Measurements from ENCODE around the gene SPTBN2. TPM values are rescaled to one million over a fixed set of nuclear protein-coding genes. Genes with fewer than 3 reads are reported as not detected.

Gene SPTBN2
- total RNA-seq, 4 donors from 2014 or later: under 0.01 to 31.0 (median 1.6) TPM

DNA sequence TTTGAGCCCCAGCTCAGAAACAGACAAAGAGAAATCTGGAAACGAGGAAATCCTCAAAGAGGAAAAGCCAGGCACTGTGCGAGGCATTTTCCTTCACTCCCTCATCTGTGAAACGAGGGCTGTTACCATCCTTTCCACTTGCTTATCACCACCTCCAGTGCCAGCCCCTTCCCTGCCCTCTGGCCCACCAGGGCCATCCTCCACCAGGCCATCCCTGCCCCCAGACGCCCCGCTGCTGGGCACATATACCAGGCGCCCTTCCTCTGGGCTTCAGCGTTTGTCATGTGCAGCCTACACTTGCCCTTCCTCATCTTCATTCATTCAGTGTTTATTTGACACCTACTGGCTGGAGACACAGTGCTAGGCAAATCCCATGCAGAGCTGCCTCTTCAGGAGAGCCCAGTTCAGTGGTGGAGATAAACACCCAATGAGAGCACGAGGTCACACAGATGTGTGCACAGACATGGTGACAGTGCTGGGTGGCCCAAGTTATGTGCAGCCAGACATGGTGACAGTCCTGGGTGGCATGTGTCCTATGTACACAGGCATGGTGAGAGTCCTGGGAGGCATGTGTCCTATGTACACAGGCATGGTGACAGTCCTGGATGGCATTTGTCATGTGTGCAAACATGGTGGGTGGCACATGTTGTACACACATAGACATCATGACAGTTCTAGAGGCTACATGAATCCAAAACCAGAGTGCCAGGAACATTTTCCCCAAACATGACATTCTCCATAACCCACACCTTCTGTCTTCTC, 9.7 kb downstream of the SPTBN2 start:
- H3K9me3 ChIP-seq: no peaks in the 10 kb centered on the region
- no peak overlapping the region for H3K27ac ChIP-seq
- no peaks in the 10 kb centered on the region for H3K27me3 ChIP-seq
- H3K4me1 ChIP-seq: no peaks in the 10 kb centered on the region
- DNase-seq: no peak
- H3K36me3 ChIP-seq: no peaks in the 10 kb centered on the region
- intact Hi-C loops (cut with DNase I; ENCODE audit: low total_unique reads): no loop called here
- TF ChIP-seq, protein P1, sequence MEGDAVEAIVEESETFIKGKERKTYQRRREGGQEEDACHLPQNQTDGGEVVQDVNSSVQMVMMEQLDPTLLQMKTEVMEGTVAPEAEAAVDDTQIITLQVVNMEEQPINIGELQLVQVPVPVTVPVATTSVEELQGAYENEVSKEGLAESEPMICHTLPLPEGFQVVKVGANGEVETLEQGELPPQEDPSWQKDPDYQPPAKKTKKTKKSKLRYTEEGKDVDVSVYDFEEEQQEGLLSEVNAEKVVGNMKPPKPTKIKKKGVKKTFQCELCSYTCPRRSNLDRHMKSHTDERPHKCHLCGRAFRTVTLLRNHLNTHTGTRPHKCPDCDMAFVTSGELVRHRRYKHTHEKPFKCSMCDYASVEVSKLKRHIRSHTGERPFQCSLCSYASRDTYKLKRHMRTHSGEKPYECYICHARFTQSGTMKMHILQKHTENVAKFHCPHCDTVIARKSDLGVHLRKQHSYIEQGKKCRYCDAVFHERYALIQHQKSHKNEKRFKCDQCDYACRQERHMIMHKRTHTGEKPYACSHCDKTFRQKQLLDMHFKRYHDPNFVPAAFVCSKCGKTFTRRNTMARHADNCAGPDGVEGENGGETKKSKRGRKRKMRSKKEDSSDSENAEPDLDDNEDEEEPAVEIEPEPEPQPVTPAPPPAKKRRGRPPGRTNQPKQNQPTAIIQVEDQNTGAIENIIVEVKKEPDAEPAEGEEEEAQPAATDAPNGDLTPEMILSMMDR (IDR thresholded peaks at IDR 0.05): no peak
- no peak for TF ChIP-seq POLR2A (IDR thresholded peaks at IDR 0.05)
- no peak overlapping the region for H3K4me3 ChIP-seq

DNA sequence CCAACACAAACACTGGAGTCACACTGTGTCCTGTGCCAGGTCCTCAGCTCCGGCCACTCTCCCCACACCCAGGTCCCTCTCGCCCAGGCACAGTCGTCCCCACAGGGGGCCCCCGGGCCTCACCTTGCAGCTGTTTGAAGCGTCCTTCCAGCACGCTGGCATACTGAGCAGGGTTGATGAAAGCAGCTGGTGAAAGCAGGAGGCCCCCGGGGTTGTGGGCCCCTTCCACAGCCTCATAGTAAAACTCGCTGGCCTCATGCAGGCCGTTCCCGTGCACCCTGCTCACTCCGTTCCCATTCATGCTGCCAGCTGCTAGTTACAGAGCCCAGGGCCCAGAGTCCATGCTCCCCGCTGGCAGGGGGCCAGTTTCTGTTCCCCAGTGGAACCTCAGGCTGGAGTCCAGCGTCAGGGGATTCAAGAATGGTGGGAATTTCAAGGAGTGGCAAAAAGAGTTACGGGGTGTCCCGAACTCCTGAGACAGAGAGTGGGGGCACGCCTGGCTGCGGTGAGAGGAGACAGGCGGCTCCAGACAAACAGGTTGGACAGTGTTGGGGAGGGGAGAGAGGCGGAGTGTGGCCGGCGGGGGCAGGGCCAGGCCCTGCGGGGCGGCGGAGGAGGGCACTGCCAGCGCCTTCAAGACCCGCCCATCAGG, 10.6 kb downstream of the SPTBN2 start:
- TF ChIP-seq, protein P1 (IDR thresholded peaks at IDR 0.05): no peak
- no peak overlapping the region for H3K27ac ChIP-seq
- no peak overlapping the region for H3K4me3 ChIP-seq
- intact Hi-C loops (cut with DNase I; ENCODE audit: low total_unique reads): no loop called here
- no peaks in the 10 kb centered on the region for H3K4me1 ChIP-seq
- no peaks in the 10 kb centered on the region for H3K36me3 ChIP-seq
- no peak for DNase-seq
- H3K9me3 ChIP-seq: no peaks in the 10 kb centered on the region
- no peaks in the 10 kb centered on the region for H3K27me3 ChIP-seq

DNA sequence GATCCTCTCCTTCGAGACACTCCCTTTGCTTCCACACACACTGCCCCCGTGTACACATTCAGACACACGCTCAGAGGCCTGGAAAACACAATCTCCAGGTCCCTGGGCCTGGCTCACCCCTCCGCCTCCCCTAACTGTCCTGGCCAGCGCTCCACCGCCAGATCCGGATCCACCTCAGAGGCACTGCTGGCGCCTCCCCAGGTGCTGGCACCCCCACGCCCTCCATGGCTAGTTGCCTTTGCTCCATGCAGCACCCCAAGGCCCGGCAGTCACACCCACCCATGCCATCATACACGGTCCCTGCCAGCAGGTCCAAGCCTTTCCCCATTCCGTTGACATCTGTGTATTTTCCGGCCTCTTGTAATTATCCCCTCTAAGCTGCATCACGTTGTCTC, 11.1 kb downstream of the SPTBN2 start:
- Histone ChIP-seq H3K27me3 (no peaks in the 10 kb centered on the region), H3K9me3 (no peaks in the 10 kb centered on the region), H3K36me3 (no peaks in the 10 kb centered on the region), H3K27ac (no peak overlapping the region), H3K4me1 (no peaks in the 10 kb centered on the region), H3K4me3 (no peak overlapping the region)
- no peak for DNase-seq
- intact Hi-C loops (cut with DNase I; ENCODE audit: low total_unique reads): no loop called here
- TF ChIP-seq, protein P1 (IDR thresholded peaks at IDR 0.05): no peak
- TF ChIP-seq POLR2A (IDR thresholded peaks at IDR 0.05): no peak

DNA sequence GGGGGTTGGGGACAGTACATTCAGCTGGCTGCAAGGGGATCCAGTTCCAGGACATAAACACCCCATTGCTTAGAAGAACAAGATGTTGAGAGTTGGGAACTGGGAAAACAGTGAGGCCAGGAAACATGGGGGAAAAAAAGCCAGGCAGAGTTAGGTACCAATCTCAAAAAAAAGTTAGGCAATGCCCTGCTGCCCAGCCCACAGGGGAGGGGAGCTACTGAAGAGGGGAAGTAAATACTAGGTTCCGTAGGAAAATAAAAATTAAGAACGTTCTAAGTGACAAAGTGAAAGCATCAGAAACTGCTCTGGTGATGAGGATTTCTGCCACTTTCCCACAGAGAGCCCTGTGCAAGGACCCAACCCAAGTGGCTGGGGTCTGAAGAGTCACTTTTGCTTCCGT, 12.0 kb downstream of the SPTBN2 start:
- H3K27me3 ChIP-seq: no peaks in the 10 kb centered on the region
- H3K27ac ChIP-seq: no peak overlapping the region
- H3K4me3 ChIP-seq: no peak overlapping the region
- no peaks in the 10 kb centered on the region for H3K9me3 ChIP-seq
- TF ChIP-seq, protein P1 (IDR thresholded peaks at IDR 0.05): no peak
- TF ChIP-seq POLR2A (IDR thresholded peaks at IDR 0.05): no peak
- intact Hi-C loops (cut with DNase I; ENCODE audit: low total_unique reads): no loop called here
- DNase-seq: no peak
- H3K4me1 ChIP-seq: no peaks in the 10 kb centered on the region
- H3K36me3 ChIP-seq: no peaks in the 10 kb centered on the region

DNA sequence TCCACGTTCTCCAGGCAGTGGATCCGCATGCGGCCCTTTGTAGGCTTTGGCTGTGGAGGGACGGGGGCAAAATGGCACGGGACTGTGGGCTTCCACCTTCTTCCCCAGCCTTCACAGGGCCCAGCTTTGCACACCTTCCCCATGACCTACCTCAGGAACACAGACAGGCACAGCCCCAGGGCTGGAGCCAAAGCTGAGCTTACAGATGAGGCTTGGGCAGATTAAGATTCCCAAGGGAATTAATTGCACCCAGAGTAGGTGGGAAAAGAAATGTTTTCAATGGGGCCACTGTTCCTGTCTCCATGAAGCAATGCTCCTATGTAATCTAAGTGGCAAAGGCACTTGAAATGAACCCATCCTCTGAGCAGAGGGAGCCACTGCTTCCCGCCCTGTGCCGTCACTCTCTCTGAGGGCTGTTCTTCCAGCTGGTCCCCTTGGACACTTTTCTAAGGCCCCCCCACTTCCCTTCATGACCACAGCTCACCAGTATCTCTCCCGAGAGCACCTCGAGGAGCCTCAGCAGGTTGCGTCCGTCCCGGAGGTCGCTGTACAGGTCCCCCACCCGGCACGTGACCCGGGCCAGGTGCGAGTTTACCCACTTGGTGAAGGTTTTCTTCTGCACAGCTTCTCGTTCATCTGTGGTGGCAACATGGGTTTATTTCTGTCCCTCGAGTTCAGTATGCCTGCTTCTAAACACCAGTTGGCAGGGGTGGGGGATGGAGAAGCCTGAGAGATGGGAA, 13.5 kb downstream of the SPTBN2 start:
- Histone ChIP-seq H3K27ac (no peak overlapping the region), H3K36me3 (no peaks in the 10 kb centered on the region), H3K27me3 (no peaks in the 10 kb centered on the region), H3K4me1 (no peaks in the 10 kb centered on the region), H3K4me3 (no peak overlapping the region), H3K9me3 (no peaks in the 10 kb centered on the region)
- DNase-seq: no peak
- TF ChIP-seq, protein P1 (IDR thresholded peaks at IDR 0.05): no peak
- no peak for TF ChIP-seq POLR2A (IDR thresholded peaks at IDR 0.05)
- intact Hi-C loops (cut with DNase I; ENCODE audit: low total_unique reads): no loop called here

Data from uterus (tissue), 4 donors.